ENCODE measurements around the gene MAP2K1. TPM values are rescaled to one million over a fixed set of nuclear protein-coding genes. Genes with fewer than 3 reads are reported as not detected.
"Not testable (repeated sequence)": the region's sequence is repeated elsewhere in the genome, so short reads cannot be mapped to it uniquely, and the experiment has no call there.

The MAP2K1 gene
- polyA plus RNA-seq, 4 donors: 18.6 to 29.8 (median 21.2) TPM

- no peak overlapping the region for H3K4me3 ChIP-seq (ENCODE audit: low read depth in 1 of 3, low read length in 3 of 3)
- FAIRE-seq (no peak), DNase-seq (no peak)
- H3K27me3 ChIP-seq (ENCODE audit: control insufficient read depth in 3 of 3, insufficient read depth in 3 of 3, low read length in 3 of 3): no peaks in the 10 kb centered on the region
- no peak overlapping the region for H3K27ac ChIP-seq (ENCODE audit: low read depth in 1 of 3, low read length in 2 of 3)
- no peaks in the 10 kb centered on the region for H3K9me3 ChIP-seq (ENCODE audit: control insufficient read depth in 2 of 2, insufficient read depth in 1 of 2, low read depth in 1 of 2, low read length in 1 of 2)
- peaks cover 15 to 52% (median 19%) of the 10 kb centered on the region in 3 donors for H3K36me3 ChIP-seq (ENCODE audit: control insufficient read depth in 3 of 3, insufficient read depth in 2 of 3, low read depth in 1 of 3, low read length in 3 of 3)
- H3K4me1 ChIP-seq (ENCODE audit: control insufficient read depth in 3 of 3, insufficient read depth in 2 of 3, low read depth in 1 of 3, low read length in 2 of 3): no peaks in the 10 kb centered on the region
- 84 to 90% (median 88%) methylated on average over 2 of the region's 2 CpGs for WGBS, 3 donors
Observed at GRCh38 chr15:66440501-66440900, 53.8 kb downstream of the MAP2K1 start.

GRCh38 chr15:66452420-66452819 is 65.7 kb downstream of the MAP2K1 start:
- H3K36me3 ChIP-seq (ENCODE audit: control insufficient read depth in 3 of 3, insufficient read depth in 2 of 3, low read depth in 1 of 3, low read length in 3 of 3): peaks cover 0 to 6% (median 2%) of the 10 kb centered on the region in 3 donors
- H3K4me3 ChIP-seq (ENCODE audit: low read depth in 1 of 3, low read length in 3 of 3): no peak overlapping the region
- FAIRE-seq (no peak), DNase-seq (no peak)
- H3K27ac ChIP-seq (ENCODE audit: low read depth in 1 of 3, low read length in 2 of 3): no peak overlapping the region
- WGBS, 3 donors: 88 to 98% (median 90%) methylated on average over 4 of the region's 4 CpGs
- no peaks in the 10 kb centered on the region for H3K4me1 ChIP-seq (ENCODE audit: control insufficient read depth in 3 of 3, insufficient read depth in 2 of 3, low read depth in 1 of 3, low read length in 2 of 3)
- H3K27me3 ChIP-seq (ENCODE audit: control insufficient read depth in 3 of 3, insufficient read depth in 3 of 3, low read length in 3 of 3): no peaks in the 10 kb centered on the region
- no peaks in the 10 kb centered on the region for H3K9me3 ChIP-seq (ENCODE audit: control insufficient read depth in 2 of 2, insufficient read depth in 1 of 2, low read depth in 1 of 2, low read length in 1 of 2)

- H3K4me3 ChIP-seq (ENCODE audit: low read depth in 1 of 3, low read length in 3 of 3): no peak overlapping the region
- DNase-seq: no peak
- no peaks in the 10 kb centered on the region for H3K27me3 ChIP-seq (ENCODE audit: control insufficient read depth in 3 of 3, insufficient read depth in 3 of 3, low read length in 3 of 3)
- no peaks in the 10 kb centered on the region for H3K9me3 ChIP-seq (ENCODE audit: control insufficient read depth in 2 of 2, insufficient read depth in 1 of 2, low read depth in 1 of 2, low read length in 1 of 2)
- 87 to 90% (median 90%) methylated on average over 1 of the region's 1 CpG for WGBS, 3 donors
- no peaks in the 10 kb centered on the region for H3K4me1 ChIP-seq (ENCODE audit: control insufficient read depth in 3 of 3, insufficient read depth in 2 of 3, low read depth in 1 of 3, low read length in 2 of 3)
- no peak overlapping the region for H3K27ac ChIP-seq (ENCODE audit: low read depth in 1 of 3, low read length in 2 of 3)
- peaks cover 0 to 6% (median 2%) of the 10 kb centered on the region in 3 donors for H3K36me3 ChIP-seq (ENCODE audit: control insufficient read depth in 3 of 3, insufficient read depth in 2 of 3, low read depth in 1 of 3, low read length in 3 of 3)
- FAIRE-seq: no peak
Observed at GRCh38 chr15:66452971-66453580, 66.4 kb downstream of the MAP2K1 start.

- Histone ChIP-seq H3K27me3 (ENCODE audit: control insufficient read depth in 3 of 3, insufficient read depth in 3 of 3, low read length in 3 of 3) (no peaks in the 10 kb centered on the region), H3K4me3 (ENCODE audit: low read depth in 1 of 3, low read length in 3 of 3) (no peak overlapping the region), H3K4me1 (ENCODE audit: control insufficient read depth in 3 of 3, insufficient read depth in 2 of 3, low read depth in 1 of 3, low read length in 2 of 3) (no peaks in the 10 kb centered on the region), H3K9me3 (ENCODE audit: control insufficient read depth in 2 of 2, insufficient read depth in 1 of 2, low read depth in 1 of 2, low read length in 1 of 2) (no peaks in the 10 kb centered on the region), H3K27ac (ENCODE audit: low read depth in 1 of 3, low read length in 2 of 3) (no peak overlapping the region), H3K36me3 (ENCODE audit: control insufficient read depth in 3 of 3, insufficient read depth in 2 of 3, low read depth in 1 of 3, low read length in 3 of 3) (peaks cover 0 to 9% (median 2%) of the 10 kb centered on the region in 3 donors)
- DNase-seq: no peak
- 76 to 88% (median 86%) methylated on average over 2 of the region's 2 CpGs for WGBS, 3 donors
- no peak for FAIRE-seq
Observed at GRCh38 chr15:66454143-66454542, 67.4 kb downstream of the MAP2K1 start.

GRCh38 chr15:66456211-66456610 is 69.5 kb downstream of the MAP2K1 start:
- Histone ChIP-seq H3K27me3 (ENCODE audit: control insufficient read depth in 3 of 3, insufficient read depth in 3 of 3, low read length in 3 of 3) (no peaks in the 10 kb centered on the region), H3K9me3 (ENCODE audit: control insufficient read depth in 2 of 2, insufficient read depth in 1 of 2, low read depth in 1 of 2, low read length in 1 of 2) (no peaks in the 10 kb centered on the region), H3K36me3 (ENCODE audit: control insufficient read depth in 3 of 3, insufficient read depth in 2 of 3, low read depth in 1 of 3, low read length in 3 of 3) (peaks cover 0 to 9% (median 2%) of the 10 kb centered on the region in 3 donors), H3K4me3 (ENCODE audit: low read depth in 1 of 3, low read length in 3 of 3) (no peak overlapping the region), H3K27ac (ENCODE audit: low read depth in 1 of 3, low read length in 2 of 3) (no peak overlapping the region), H3K4me1 (ENCODE audit: control insufficient read depth in 3 of 3, insufficient read depth in 2 of 3, low read depth in 1 of 3, low read length in 2 of 3) (no peaks in the 10 kb centered on the region)
- 59 to 75% (median 74%) methylated on average over 3 of the region's 3 CpGs for WGBS, 3 donors
- FAIRE-seq (no peak), DNase-seq (no peak)

- Histone ChIP-seq H3K4me3 (ENCODE audit: low read depth in 1 of 3, low read length in 3 of 3) (no peak overlapping the region), H3K4me1 (ENCODE audit: control insufficient read depth in 3 of 3, insufficient read depth in 2 of 3, low read depth in 1 of 3, low read length in 2 of 3) (no peaks in the 10 kb centered on the region), H3K27ac (ENCODE audit: low read depth in 1 of 3, low read length in 2 of 3) (no peak overlapping the region), H3K27me3 (ENCODE audit: control insufficient read depth in 3 of 3, insufficient read depth in 3 of 3, low read length in 3 of 3) (no peaks in the 10 kb centered on the region), H3K9me3 (ENCODE audit: control insufficient read depth in 2 of 2, insufficient read depth in 1 of 2, low read depth in 1 of 2, low read length in 1 of 2) (peaks cover 0 to 5% of the 10 kb centered on the region in 2 donors), H3K36me3 (ENCODE audit: control insufficient read depth in 3 of 3, insufficient read depth in 2 of 3, low read depth in 1 of 3, low read length in 3 of 3) (peaks cover 0 to 3% (median under 1%) of the 10 kb centered on the region in 3 donors)
- WGBS, 3 donors: 83 to 95% (median 84%) methylated on average over 3 of the region's 3 CpGs
- FAIRE-seq (no peak), DNase-seq (no peak)
Observed at GRCh38 chr15:66459818-66460615, 73.3 kb downstream of the MAP2K1 start.

GRCh38 chr15:66461294-66461693 is 74.6 kb downstream of the MAP2K1 start:
- not testable (repeated sequence) for H3K9me3 ChIP-seq (ENCODE audit: control insufficient read depth in 2 of 2, insufficient read depth in 1 of 2, low read depth in 1 of 2, low read length in 1 of 2); H3K36me3 ChIP-seq (ENCODE audit: control insufficient read depth in 3 of 3, insufficient read depth in 2 of 3, low read depth in 1 of 3, low read length in 3 of 3); H3K27me3 ChIP-seq (ENCODE audit: control insufficient read depth in 3 of 3, insufficient read depth in 3 of 3, low read length in 3 of 3); DNase-seq; FAIRE-seq; H3K4me1 ChIP-seq (ENCODE audit: control insufficient read depth in 3 of 3, insufficient read depth in 2 of 3, low read depth in 1 of 3, low read length in 2 of 3); H3K27ac ChIP-seq (ENCODE audit: low read depth in 1 of 3, low read length in 2 of 3); H3K4me3 ChIP-seq (ENCODE audit: low read depth in 1 of 3, low read length in 3 of 3)
- WGBS, 3 donors: 94 to 97% (median 96%) methylated on average over 6 of the region's 6 CpGs

GRCh38 chr15:66461917-66462316 is 75.2 kb downstream of the MAP2K1 start:
- H3K4me3 ChIP-seq (ENCODE audit: low read depth in 1 of 3, low read length in 3 of 3): no peak overlapping the region
- no peak overlapping the region for H3K27ac ChIP-seq (ENCODE audit: low read depth in 1 of 3, low read length in 2 of 3)
- H3K4me1 ChIP-seq (ENCODE audit: control insufficient read depth in 3 of 3, insufficient read depth in 2 of 3, low read depth in 1 of 3, low read length in 2 of 3): no peaks in the 10 kb centered on the region
- H3K36me3 ChIP-seq (ENCODE audit: control insufficient read depth in 3 of 3, insufficient read depth in 2 of 3, low read depth in 1 of 3, low read length in 3 of 3): peaks cover 0 to 3% (median 0%) of the 10 kb centered on the region in 3 donors
- no peaks in the 10 kb centered on the region for H3K27me3 ChIP-seq (ENCODE audit: control insufficient read depth in 3 of 3, insufficient read depth in 3 of 3, low read length in 3 of 3)
- FAIRE-seq: no peak
- peak; percentile 26 to 29 for DNase-seq
- peaks cover 0 to 10% of the 10 kb centered on the region in 2 donors for H3K9me3 ChIP-seq (ENCODE audit: control insufficient read depth in 2 of 2, insufficient read depth in 1 of 2, low read depth in 1 of 2, low read length in 1 of 2)
- 75 to 90% (median 84%) methylated on average over 2 of the region's 2 CpGs for WGBS, 3 donors

Data from small intestine (tissue), 7 donors.